ENCODE data around the gene USP43. TPM values are rescaled to one million over a fixed set of nuclear protein-coding genes. Genes with fewer than 3 reads are reported as not detected.
"Not testable (repeated sequence)": the region's sequence is repeated elsewhere in the genome, so short reads cannot be mapped to it uniquely, and the experiment has no call there.

Gene USP43
- total and polyA plus RNA-seq, 2 donors (not counting 1 experiment from before 2014, with no cell fraction given), result 0.16 to 0.30 TPM

GRCh38 chr17:9635340-9635739, 10.0 kb upstream of the USP43 start:
- H3K9ac ChIP-seq (ENCODE audit: low read length), result no peak overlapping the region
- no peaks in the 10 kb centered on the region for H4K20me1 ChIP-seq (ENCODE audit: control insufficient read depth, insufficient read depth, low read length, poor library complexity, severe bottlenecking)
- no peaks in the 10 kb centered on the region for H3K9me3 ChIP-seq (ENCODE audit: control extremely low read depth in 1 of 3, control insufficient read depth in 2 of 3, insufficient read depth in 1 of 3, low read length in 2 of 3)
- POLR2A ChIA-PET, result no interaction called here
- no peak overlapping the region for H3K27ac ChIP-seq (ENCODE audit: low read length in 2 of 2)
- no peaks in the 10 kb centered on the region for H3K36me3 ChIP-seq (replicated peaks in 1 of 2; ENCODE audit: control extremely low read depth in 1 of 2, control insufficient read depth in 1 of 2, extremely low read depth in 1 of 2, insufficient read depth in 2 of 2, low read length in 1 of 2)
- WGBS (ENCODE audit: insufficient coverage), result 90% methylated on average over 4 of the region's 6 CpGs
- no peaks in the 10 kb centered on the region for H3K79me2 ChIP-seq (ENCODE audit: control insufficient read depth, insufficient read depth, low read length)
- H3K27me3 ChIP-seq (replicated peaks in 1 of 4; ENCODE audit: control extremely low read depth in 1 of 4, control insufficient read depth in 3 of 4, insufficient read depth in 4 of 4, low read length in 3 of 4), result no peaks in the 10 kb centered on the region
- H2AFZ ChIP-seq (ENCODE audit: insufficient read depth, low read depth, low read length, poor library complexity, severe bottlenecking), result no peak overlapping the region
- no peak for DNase-seq
- no peaks in the 10 kb centered on the region for H3K4me1 Mint-ChIP-seq
- no peak overlapping the region for H3K27ac Mint-ChIP-seq
- CTCF ChIA-PET, result no interaction called here
- H3K4me3 ChIP-seq (ENCODE audit: control extremely low read depth in 1 of 5, extremely low read depth in 1 of 5, insufficient read depth in 1 of 5, low read depth in 2 of 5, low read length in 4 of 5), result no peak overlapping the region
- H3K4me2 ChIP-seq (replicated peaks; ENCODE audit: low read depth, low read length, poor library complexity, severe bottlenecking), result no peak overlapping the region
- no peaks in the 10 kb centered on the region for H3K4me1 ChIP-seq (ENCODE audit: control insufficient read depth in 2 of 2, insufficient read depth in 2 of 2, low read length in 2 of 2)
- intact Hi-C loops (cut with micrococcal nuclease), result no loop called here
- no peak for ATAC-seq (ENCODE audit: low read depth)
- no peak overlapping the region for H3K4me3 Mint-ChIP-seq
- TF ChIP-seq CTCF (IDR thresholded peaks at IDR 0.05), result no peak
- TF ChIP-seq EZH2 (IDR thresholded peaks at IDR 0.05; ENCODE audit: borderline replicate concordance, insufficient read depth, low read depth, low read length, poor library complexity, severe bottlenecking), result no peak
- H3K27me3 Mint-ChIP-seq, result peaks cover 44% of the 10 kb centered on the region
- no peaks in the 10 kb centered on the region for H3K9me3 Mint-ChIP-seq (ENCODE audit: insufficient read depth)

- intact Hi-C loops (cut with micrococcal nuclease), result no loop called here
- Mint-ChIP-seq H3K9me3 (ENCODE audit: insufficient read depth) (no peaks in the 10 kb centered on the region), H3K4me3 (no peak overlapping the region)
Measured at GRCh38 chr17:9636501-9636900, 8.8 kb upstream of the USP43 start.

GRCh38 chr17:9640388-9640787, 4.9 kb upstream of the USP43 start:
- H3K4me1 ChIP-seq (ENCODE audit: control insufficient read depth in 2 of 2, insufficient read depth in 2 of 2, low read length in 2 of 2); H3K36me3 ChIP-seq (replicated peaks in 1 of 2; ENCODE audit: control extremely low read depth in 1 of 2, control insufficient read depth in 1 of 2, extremely low read depth in 1 of 2, insufficient read depth in 2 of 2, low read length in 1 of 2); POLR2A ChIA-PET; H3K4me1 Mint-ChIP-seq; H3K27ac Mint-ChIP-seq; H3K79me2 ChIP-seq (ENCODE audit: control insufficient read depth, insufficient read depth, low read length); H3K27me3 ChIP-seq (replicated peaks in 1 of 4; ENCODE audit: control extremely low read depth in 1 of 4, control insufficient read depth in 3 of 4, insufficient read depth in 4 of 4, low read length in 3 of 4); H3K9me3 Mint-ChIP-seq (ENCODE audit: insufficient read depth); H4K20me1 ChIP-seq (ENCODE audit: control insufficient read depth, insufficient read depth, low read length, poor library complexity, severe bottlenecking); ATAC-seq (ENCODE audit: low read depth); H2AFZ ChIP-seq (ENCODE audit: insufficient read depth, low read depth, low read length, poor library complexity, severe bottlenecking); H3K4me3 ChIP-seq (ENCODE audit: control extremely low read depth in 1 of 5, extremely low read depth in 1 of 5, insufficient read depth in 1 of 5, low read depth in 2 of 5, low read length in 4 of 5); H3K4me3 Mint-ChIP-seq; H3K27ac ChIP-seq (ENCODE audit: low read length in 2 of 2); H3K9ac ChIP-seq (ENCODE audit: low read length); H3K4me2 ChIP-seq (replicated peaks; ENCODE audit: low read depth, low read length, poor library complexity, severe bottlenecking); DNase-seq; intact Hi-C loops (cut with micrococcal nuclease); CTCF ChIA-PET; H3K9me3 ChIP-seq (ENCODE audit: control extremely low read depth in 1 of 3, control insufficient read depth in 2 of 3, insufficient read depth in 1 of 3, low read length in 2 of 3): not testable (repeated sequence)
- WGBS (ENCODE audit: insufficient coverage), result 100% methylated on average over 3 of the region's 5 CpGs
- H3K27me3 Mint-ChIP-seq, result peaks cover 43% of the 10 kb centered on the region

More at GRCh38 chr17:9636501-9636900, 8.8 kb upstream of the USP43 start:
- ATAC-seq (ENCODE audit: low read depth) (no peak), DNase-seq (no peak)
- H3K27ac Mint-ChIP-seq, result no peak overlapping the region
- no peak overlapping the region for H3K4me2 ChIP-seq (replicated peaks; ENCODE audit: low read depth, low read length, poor library complexity, severe bottlenecking)
- no peak overlapping the region for H3K27ac ChIP-seq (ENCODE audit: low read length in 2 of 2)
- no peaks in the 10 kb centered on the region for H3K4me1 ChIP-seq (ENCODE audit: control insufficient read depth in 2 of 2, insufficient read depth in 2 of 2, low read length in 2 of 2)
- no peak overlapping the region for H2AFZ ChIP-seq (ENCODE audit: insufficient read depth, low read depth, low read length, poor library complexity, severe bottlenecking)
- H3K27me3 ChIP-seq (replicated peaks in 1 of 4; ENCODE audit: control extremely low read depth in 1 of 4, control insufficient read depth in 3 of 4, insufficient read depth in 4 of 4, low read length in 3 of 4), result no peaks in the 10 kb centered on the region
- no peak overlapping the region for H3K9ac ChIP-seq (ENCODE audit: low read length)
- CTCF ChIA-PET, result no interaction called here
- H4K20me1 ChIP-seq (ENCODE audit: control insufficient read depth, insufficient read depth, low read length, poor library complexity, severe bottlenecking), result no peaks in the 10 kb centered on the region
- H3K79me2 ChIP-seq (ENCODE audit: control insufficient read depth, insufficient read depth, low read length), result no peaks in the 10 kb centered on the region
- TF ChIP-seq EZH2 (IDR thresholded peaks at IDR 0.05; ENCODE audit: borderline replicate concordance, insufficient read depth, low read depth, low read length, poor library complexity, severe bottlenecking), result no peak
- WGBS (ENCODE audit: insufficient coverage), result 97% methylated on average over 5 of the region's 12 CpGs
- peaks cover 39% of the 10 kb centered on the region for H3K27me3 Mint-ChIP-seq
- H3K4me1 Mint-ChIP-seq, result no peaks in the 10 kb centered on the region
- no peak overlapping the region for H3K4me3 ChIP-seq (ENCODE audit: control extremely low read depth in 1 of 5, extremely low read depth in 1 of 5, insufficient read depth in 1 of 5, low read depth in 2 of 5, low read length in 4 of 5)
- POLR2A ChIA-PET, result no interaction called here
- no peaks in the 10 kb centered on the region for H3K36me3 ChIP-seq (replicated peaks in 1 of 2; ENCODE audit: control extremely low read depth in 1 of 2, control insufficient read depth in 1 of 2, extremely low read depth in 1 of 2, insufficient read depth in 2 of 2, low read length in 1 of 2)
- no peaks in the 10 kb centered on the region for H3K9me3 ChIP-seq (ENCODE audit: control extremely low read depth in 1 of 3, control insufficient read depth in 2 of 3, insufficient read depth in 1 of 3, low read length in 2 of 3)
